ENCODE data around the gene CD151. TPM values are rescaled to one million over a fixed set of nuclear protein-coding genes. Genes with fewer than 3 reads are reported as not detected.

Gene CD151
- polyA plus RNA-seq, 1 experiment: 2,262 TPM

- TF ChIP-seq, protein P1, sequence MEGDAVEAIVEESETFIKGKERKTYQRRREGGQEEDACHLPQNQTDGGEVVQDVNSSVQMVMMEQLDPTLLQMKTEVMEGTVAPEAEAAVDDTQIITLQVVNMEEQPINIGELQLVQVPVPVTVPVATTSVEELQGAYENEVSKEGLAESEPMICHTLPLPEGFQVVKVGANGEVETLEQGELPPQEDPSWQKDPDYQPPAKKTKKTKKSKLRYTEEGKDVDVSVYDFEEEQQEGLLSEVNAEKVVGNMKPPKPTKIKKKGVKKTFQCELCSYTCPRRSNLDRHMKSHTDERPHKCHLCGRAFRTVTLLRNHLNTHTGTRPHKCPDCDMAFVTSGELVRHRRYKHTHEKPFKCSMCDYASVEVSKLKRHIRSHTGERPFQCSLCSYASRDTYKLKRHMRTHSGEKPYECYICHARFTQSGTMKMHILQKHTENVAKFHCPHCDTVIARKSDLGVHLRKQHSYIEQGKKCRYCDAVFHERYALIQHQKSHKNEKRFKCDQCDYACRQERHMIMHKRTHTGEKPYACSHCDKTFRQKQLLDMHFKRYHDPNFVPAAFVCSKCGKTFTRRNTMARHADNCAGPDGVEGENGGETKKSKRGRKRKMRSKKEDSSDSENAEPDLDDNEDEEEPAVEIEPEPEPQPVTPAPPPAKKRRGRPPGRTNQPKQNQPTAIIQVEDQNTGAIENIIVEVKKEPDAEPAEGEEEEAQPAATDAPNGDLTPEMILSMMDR (IDR thresholded peaks at IDR 0.05; ENCODE audit: insufficient read depth, low read depth, low read length): no peak
- H3K27me3 ChIP-seq (ENCODE audit: control insufficient read depth, insufficient read depth, low read length): no peaks in the 10 kb centered on the region
- H3K4me3 ChIP-seq (ENCODE audit: low read depth, low read length): peak overlapping the region; percentile 80
- POLR2A ChIA-PET: interaction anchor here (0.6 to 3.1 kb wide), 2 partner anchors 10 to 66 kb away, joined by 4 to 15 read pairs; no protein-coding TSS in a partner anchor
- DNase-seq (ENCODE audit: low read depth): no peak
- CTCF ChIA-PET: interaction anchor here (0.7 to 1.7 kb wide), 7 partner anchors 9 to 216 kb away, joined by 3 to 6 read pairs (median 3); no protein-coding TSS in a partner anchor
- peaks cover 32% of the 10 kb centered on the region for H3K36me3 ChIP-seq (ENCODE audit: control insufficient read depth, insufficient read depth, low read length)
Observed at GRCh38 chr11:834371-835316, 1.9 kb downstream of the CD151 start.

- H3K27me3 ChIP-seq (ENCODE audit: control insufficient read depth, insufficient read depth, low read length): no peaks in the 10 kb centered on the region
- no peak for DNase-seq (ENCODE audit: low read depth)
- POLR2A ChIA-PET: interaction anchor here (0.5 kb wide), 1 partner anchor 91 kb away, joined by 3 read pairs; no protein-coding TSS in a partner anchor
- CTCF ChIA-PET: no interaction called here
- TF ChIP-seq, protein P1 (IDR thresholded peaks at IDR 0.05; ENCODE audit: insufficient read depth, low read depth, low read length): no peak
- no peak overlapping the region for H3K4me3 ChIP-seq (ENCODE audit: low read depth, low read length)
- peaks cover 46% of the 10 kb centered on the region for H3K36me3 ChIP-seq (ENCODE audit: control insufficient read depth, insufficient read depth, low read length)
Observed at GRCh38 chr11:836274-836673, 3.5 kb downstream of the CD151 start.

- Histone ChIP-seq H3K4me3 (ENCODE audit: low read depth, low read length) (no peak overlapping the region), H3K36me3 (ENCODE audit: control insufficient read depth, insufficient read depth, low read length) (peaks cover 46% of the 10 kb centered on the region), H3K27me3 (ENCODE audit: control insufficient read depth, insufficient read depth, low read length) (no peaks in the 10 kb centered on the region)
- CTCF ChIA-PET: no interaction called here
- TF ChIP-seq, protein P1 (IDR thresholded peaks at IDR 0.05; ENCODE audit: insufficient read depth, low read depth, low read length): no peak
- DNase-seq (ENCODE audit: low read depth): no peak
- POLR2A ChIA-PET: interaction anchor here (0.5 kb wide), 1 partner anchor 91 kb away, joined by 3 read pairs; no protein-coding TSS in a partner anchor
Observed at GRCh38 chr11:836700-837099, 3.9 kb downstream of the CD151 start.

DNA sequence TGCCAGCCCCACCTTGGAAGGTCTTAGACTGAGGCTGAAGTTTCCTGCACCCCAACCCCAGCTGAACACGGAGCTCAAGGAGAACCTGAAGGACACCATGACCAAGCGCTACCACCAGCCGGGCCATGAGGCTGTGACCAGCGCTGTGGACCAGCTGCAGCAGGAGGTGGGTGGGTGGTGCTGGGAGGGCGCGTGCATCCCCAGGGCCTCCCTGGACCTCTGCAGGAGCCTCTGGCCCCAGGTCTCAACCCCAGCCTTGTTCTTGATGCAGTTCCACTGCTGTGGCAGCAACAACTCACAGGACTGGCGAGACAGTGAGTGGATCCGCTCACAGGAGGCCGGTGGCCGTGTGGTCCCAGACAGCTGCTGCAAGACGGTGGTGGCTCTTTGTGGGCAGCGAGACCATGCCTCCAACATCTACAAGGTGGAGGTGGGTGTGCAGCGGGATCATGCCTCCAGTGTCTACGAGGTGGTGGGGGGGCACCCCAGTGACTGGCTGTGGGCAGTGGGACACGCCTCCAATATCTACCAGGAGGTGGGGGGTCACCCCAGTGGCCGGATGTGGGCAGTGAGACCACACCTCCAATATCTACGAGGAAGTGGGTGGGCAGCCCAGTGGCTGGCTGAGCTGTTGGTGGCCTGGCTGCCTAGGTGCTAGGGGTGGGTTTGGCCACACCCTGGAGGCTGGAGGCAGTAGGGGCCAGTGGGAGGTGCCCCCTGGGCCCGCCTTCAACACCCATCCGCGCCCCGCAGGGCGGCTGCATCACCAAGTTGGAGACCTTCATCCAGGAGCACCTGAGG lies 4.6 kb downstream of the CD151 start:
- Histone ChIP-seq H3K4me3 (ENCODE audit: low read depth, low read length) (no peak overlapping the region), H3K27me3 (ENCODE audit: control insufficient read depth, insufficient read depth, low read length) (no peaks in the 10 kb centered on the region), H3K36me3 (ENCODE audit: control insufficient read depth, insufficient read depth, low read length) (peaks cover 46% of the 10 kb centered on the region)
- CTCF ChIA-PET: interaction anchor here (1.3 kb wide), 1 partner anchor 8 kb away, joined by 3 read pairs; no protein-coding TSS in a partner anchor
- DNase-seq (ENCODE audit: low read depth): no peak
- POLR2A ChIA-PET: no interaction called here
- TF ChIP-seq, protein P1 (IDR thresholded peaks at IDR 0.05; ENCODE audit: insufficient read depth, low read depth, low read length): no peak

GRCh38 chr11:837990-838307 lies 5.2 kb downstream of the CD151 start:
- TF ChIP-seq, protein P1 (IDR thresholded peaks at IDR 0.05; ENCODE audit: insufficient read depth, low read depth, low read length): no peak
- Histone ChIP-seq H3K27me3 (ENCODE audit: control insufficient read depth, insufficient read depth, low read length) (no peaks in the 10 kb centered on the region), H3K36me3 (ENCODE audit: control insufficient read depth, insufficient read depth, low read length) (peaks cover 46% of the 10 kb centered on the region), H3K4me3 (ENCODE audit: low read depth, low read length) (no peak overlapping the region)
- ChIA-PET POLR2A (no interaction called here), CTCF (interaction anchor here (1.3 kb wide), 1 partner anchor 9 kb away, joined by 3 read pairs; no protein-coding TSS in a partner anchor)
- no peak for DNase-seq (ENCODE audit: low read depth)

All from BJ (cell line).